ENCODE measurements around the gene GOLGA8N. TPM values are rescaled to one million over a fixed set of nuclear protein-coding genes. Genes with fewer than 3 reads are reported as not detected.
A peak's percentile ranks its signal among the peaks of the same experiment; 100 is the strongest.

The GOLGA8N gene
- total and polyA plus RNA-seq, 2 donors, result 2.2 to 13.8 TPM

- WGBS, result 96% methylated on average over 1 of the region's 1 CpG
- no peak for DNase-seq (ENCODE audit: low read depth in 6 of 9, low spot score in 9 of 9)
- H3K36me3 ChIP-seq (ENCODE audit: control insufficient read depth in 2 of 2, insufficient read depth in 2 of 2, low read length in 1 of 2), result peaks cover 10 to 15% of the 10 kb centered on the region in 2 donors
- no peak overlapping the region for H3K27ac ChIP-seq (ENCODE audit: low read depth in 1 of 2, low read length in 1 of 2)
- H3K9me3 ChIP-seq (ENCODE audit: control insufficient read depth in 2 of 2, insufficient read depth in 1 of 2, low read length in 1 of 2), result no peaks in the 10 kb centered on the region
- H3K4me3 ChIP-seq (ENCODE audit: low read length in 2 of 2), result no peak overlapping the region
- H3K27me3 ChIP-seq (ENCODE audit: control insufficient read depth in 2 of 2, insufficient read depth in 1 of 2, low read length in 1 of 2), result peaks cover 0 to 3% of the 10 kb centered on the region in 2 donors
- no peaks in the 10 kb centered on the region for H3K4me1 ChIP-seq (ENCODE audit: control insufficient read depth in 2 of 2, insufficient read depth in 2 of 2, low read length in 2 of 2)
Measured at GRCh38 chr15:32643907-32644445, 50.7 kb downstream of the GOLGA8N start.

GRCh38 chr15:32646291-32646690 is 53.0 kb downstream of the GOLGA8N start:
- Histone ChIP-seq H3K4me1 (ENCODE audit: control insufficient read depth in 2 of 2, insufficient read depth in 2 of 2, low read length in 2 of 2) (no peaks in the 10 kb centered on the region), H3K27ac (ENCODE audit: low read depth in 1 of 2, low read length in 1 of 2) (no peak overlapping the region), H3K9me3 (ENCODE audit: control insufficient read depth in 2 of 2, insufficient read depth in 1 of 2, low read length in 1 of 2) (no peaks in the 10 kb centered on the region), H3K36me3 (ENCODE audit: control insufficient read depth in 2 of 2, insufficient read depth in 2 of 2, low read length in 1 of 2) (peaks cover 6 to 23% of the 10 kb centered on the region in 2 donors), H3K27me3 (ENCODE audit: control insufficient read depth in 2 of 2, insufficient read depth in 1 of 2, low read length in 1 of 2) (peaks cover 0 to 3% of the 10 kb centered on the region in 2 donors), H3K4me3 (ENCODE audit: low read length in 2 of 2) (no peak overlapping the region)
- DNase-seq (ENCODE audit: low read depth in 6 of 9, low spot score in 9 of 9), result no peak
- 73% methylated on average over 5 of the region's 5 CpGs for WGBS

GRCh38 chr15:32649342-32649741 is 56.1 kb downstream of the GOLGA8N start:
- H3K9me3 ChIP-seq (ENCODE audit: control insufficient read depth in 2 of 2, insufficient read depth in 1 of 2, low read length in 1 of 2), result no peaks in the 10 kb centered on the region
- H3K4me1 ChIP-seq (ENCODE audit: control insufficient read depth in 2 of 2, insufficient read depth in 2 of 2, low read length in 2 of 2), result no peaks in the 10 kb centered on the region
- no peaks in the 10 kb centered on the region for H3K27me3 ChIP-seq (ENCODE audit: control insufficient read depth in 2 of 2, insufficient read depth in 1 of 2, low read length in 1 of 2)
- WGBS, result 94% methylated on average over 5 of the region's 5 CpGs
- DNase-seq (ENCODE audit: low read depth in 6 of 9, low spot score in 9 of 9), result no peak
- peaks cover 9 to 23% of the 10 kb centered on the region in 2 donors for H3K36me3 ChIP-seq (ENCODE audit: control insufficient read depth in 2 of 2, insufficient read depth in 2 of 2, low read length in 1 of 2)
- no peak overlapping the region for H3K4me3 ChIP-seq (ENCODE audit: low read length in 2 of 2)
- no peak overlapping the region for H3K27ac ChIP-seq (ENCODE audit: low read depth in 1 of 2, low read length in 1 of 2)

GRCh38 chr15:32651229-32651837 is 58.1 kb downstream of the GOLGA8N start:
- Histone ChIP-seq H3K4me3 (ENCODE audit: low read length in 2 of 2) (no peak overlapping the region), H3K36me3 (ENCODE audit: control insufficient read depth in 2 of 2, insufficient read depth in 2 of 2, low read length in 1 of 2) (peaks cover 18 to 24% of the 10 kb centered on the region in 2 donors), H3K27ac (ENCODE audit: low read depth in 1 of 2, low read length in 1 of 2) (no peak overlapping the region), H3K9me3 (ENCODE audit: control insufficient read depth in 2 of 2, insufficient read depth in 1 of 2, low read length in 1 of 2) (no peaks in the 10 kb centered on the region), H3K27me3 (ENCODE audit: control insufficient read depth in 2 of 2, insufficient read depth in 1 of 2, low read length in 1 of 2) (no peaks in the 10 kb centered on the region), H3K4me1 (ENCODE audit: control insufficient read depth in 2 of 2, insufficient read depth in 2 of 2, low read length in 2 of 2) (no peaks in the 10 kb centered on the region)
- WGBS, result 43% methylated on average over 6 of the region's 6 CpGs
- DNase-seq (ENCODE audit: low read depth in 6 of 9, low spot score in 9 of 9), result peak in 8 of 9 donors; percentile 12 to 65 (median 34)

- no peaks in the 10 kb centered on the region for H3K27me3 ChIP-seq (ENCODE audit: control insufficient read depth in 2 of 2, insufficient read depth in 1 of 2, low read length in 1 of 2)
- no peak overlapping the region for H3K27ac ChIP-seq (ENCODE audit: low read depth in 1 of 2, low read length in 1 of 2)
- H3K36me3 ChIP-seq (ENCODE audit: control insufficient read depth in 2 of 2, insufficient read depth in 2 of 2, low read length in 1 of 2), result peaks cover 18 to 29% of the 10 kb centered on the region in 2 donors
- DNase-seq (ENCODE audit: low read depth in 6 of 9, low spot score in 9 of 9), result no peak
- no peaks in the 10 kb centered on the region for H3K4me1 ChIP-seq (ENCODE audit: control insufficient read depth in 2 of 2, insufficient read depth in 2 of 2, low read length in 2 of 2)
- H3K4me3 ChIP-seq (ENCODE audit: low read length in 2 of 2), result no peak overlapping the region
- WGBS, result 96% methylated on average over 3 of the region's 3 CpGs
- no peaks in the 10 kb centered on the region for H3K9me3 ChIP-seq (ENCODE audit: control insufficient read depth in 2 of 2, insufficient read depth in 1 of 2, low read length in 1 of 2)
Measured at GRCh38 chr15:32652178-32652577, 58.9 kb downstream of the GOLGA8N start.

- Histone ChIP-seq H3K36me3 (ENCODE audit: control insufficient read depth in 2 of 2, insufficient read depth in 2 of 2, low read length in 1 of 2) (peaks cover 12 to 21% of the 10 kb centered on the region in 2 donors), H3K9me3 (ENCODE audit: control insufficient read depth in 2 of 2, insufficient read depth in 1 of 2, low read length in 1 of 2) (no peaks in the 10 kb centered on the region), H3K4me3 (ENCODE audit: low read length in 2 of 2) (no peak overlapping the region), H3K4me1 (ENCODE audit: control insufficient read depth in 2 of 2, insufficient read depth in 2 of 2, low read length in 2 of 2) (peaks cover 0 to 4% of the 10 kb centered on the region in 2 donors), H3K27me3 (ENCODE audit: control insufficient read depth in 2 of 2, insufficient read depth in 1 of 2, low read length in 1 of 2) (no peaks in the 10 kb centered on the region), H3K27ac (ENCODE audit: low read depth in 1 of 2, low read length in 1 of 2) (no peak overlapping the region)
- no peak for DNase-seq (ENCODE audit: low read depth in 6 of 9, low spot score in 9 of 9)
- 34% methylated on average over 4 of the region's 4 CpGs for WGBS
Measured at GRCh38 chr15:32656091-32656490, 62.8 kb downstream of the GOLGA8N start.

- 82% methylated on average over 9 of the region's 9 CpGs for WGBS
Measured at GRCh38 chr15:32656496-32656895, 63.2 kb downstream of the GOLGA8N start.

More at GRCh38 chr15:32656496-32656895, 63.2 kb downstream of the GOLGA8N start:
- no peaks in the 10 kb centered on the region for H3K27me3 ChIP-seq (ENCODE audit: control insufficient read depth in 2 of 2, insufficient read depth in 1 of 2, low read length in 1 of 2)
- no peak for DNase-seq (ENCODE audit: low read depth in 6 of 9, low spot score in 9 of 9)
- H3K4me1 ChIP-seq (ENCODE audit: control insufficient read depth in 2 of 2, insufficient read depth in 2 of 2, low read length in 2 of 2), result peaks cover 0 to 4% of the 10 kb centered on the region in 2 donors
- no peaks in the 10 kb centered on the region for H3K9me3 ChIP-seq (ENCODE audit: control insufficient read depth in 2 of 2, insufficient read depth in 1 of 2, low read length in 1 of 2)
- H3K27ac ChIP-seq (ENCODE audit: low read depth in 1 of 2, low read length in 1 of 2), result no peak overlapping the region
- no peak overlapping the region for H3K4me3 ChIP-seq (ENCODE audit: low read length in 2 of 2)
- peaks cover 12 to 21% of the 10 kb centered on the region in 2 donors for H3K36me3 ChIP-seq (ENCODE audit: control insufficient read depth in 2 of 2, insufficient read depth in 2 of 2, low read length in 1 of 2)

Other genes starting within 250 kb of the GOLGA8N start
- gene GOLGA8K, start 190.2 kb upstream of the GOLGA8N start, total RNA-seq, result 0.28 TPM
- gene GOLGA8K, start 190.2 kb upstream of the GOLGA8N start, polyA plus RNA-seq, result 0.37 TPM
- gene GOLGA8O, start 137.8 kb upstream of the GOLGA8N start, total RNA-seq, result 0.33 TPM
- 0.21 TPM for gene GOLGA8O, start 137.8 kb upstream of the GOLGA8N start, polyA plus RNA-seq
- 25.2 TPM for gene ARHGAP11A, start 22.0 kb downstream of the GOLGA8N start, total RNA-seq
- gene ARHGAP11A, start 22.0 kb downstream of the GOLGA8N start, polyA plus RNA-seq, result 4.4 TPM
- gene SCG5, start 48.3 kb downstream of the GOLGA8N start, total RNA-seq, result 2.0 TPM
- 3.4 TPM for gene SCG5, start 48.3 kb downstream of the GOLGA8N start, polyA plus RNA-seq
- gene GREM1, start 124.5 kb downstream of the GOLGA8N start, total RNA-seq, result 0.14 TPM
- gene GREM1, start 124.5 kb downstream of the GOLGA8N start, polyA plus RNA-seq, result 0.34 TPM